Measurements from ENCODE around the gene PCAT6.
"Not testable (repeated sequence)": the region's sequence is repeated elsewhere in the genome, so short reads cannot be mapped to it uniquely, and the experiment has no call there.

PCAT6 gene

GRCh38 chr1:202815120-202815519 is 4.4 kb downstream of the PCAT6 start:
- H3K4me3 ChIP-seq (ENCODE audit: low read depth, low read length), result no peak overlapping the region
- TF ChIP-seq CTCF (IDR thresholded peaks at IDR 0.05; ENCODE audit: low read depth, low read length, missing control alignments), result no peak
- DNase-seq (ENCODE audit: low read depth), result no peak

- no peak for DNase-seq (ENCODE audit: low read depth)
- no peak for TF ChIP-seq CTCF (IDR thresholded peaks at IDR 0.05; ENCODE audit: low read depth, low read length, missing control alignments)
- no peak overlapping the region for H3K4me3 ChIP-seq (ENCODE audit: low read depth, low read length)
Observed at GRCh38 chr1:202818819-202819218, 8.1 kb downstream of the PCAT6 start.

- no peak for DNase-seq (ENCODE audit: low read depth)
- H3K4me3 ChIP-seq (ENCODE audit: low read depth, low read length), result no peak overlapping the region
- no peak for TF ChIP-seq CTCF (IDR thresholded peaks at IDR 0.05; ENCODE audit: low read depth, low read length, missing control alignments)
Observed at GRCh38 chr1:202821467-202821866, 10.7 kb downstream of the PCAT6 start.

GRCh38 chr1:202825748-202826147 is 15.0 kb downstream of the PCAT6 start:
- no peak overlapping the region for H3K4me3 ChIP-seq (ENCODE audit: low read depth, low read length)
- no peak for DNase-seq (ENCODE audit: low read depth)
- TF ChIP-seq CTCF (IDR thresholded peaks at IDR 0.05; ENCODE audit: low read depth, low read length, missing control alignments), result no peak

- DNase-seq (ENCODE audit: low read depth); H3K4me3 ChIP-seq (ENCODE audit: low read depth, low read length): not testable (repeated sequence)
Observed at GRCh38 chr1:202829223-202829622, 18.5 kb downstream of the PCAT6 start.

GRCh38 chr1:202831906-202832305 is 21.2 kb downstream of the PCAT6 start:
- DNase-seq (ENCODE audit: low read depth), result no peak
- no peak for TF ChIP-seq CTCF (IDR thresholded peaks at IDR 0.05; ENCODE audit: low read depth, low read length, missing control alignments)
- H3K4me3 ChIP-seq (ENCODE audit: low read depth, low read length), result no peak overlapping the region

- no peak for TF ChIP-seq CTCF (IDR thresholded peaks at IDR 0.05; ENCODE audit: low read depth, low read length, missing control alignments)
- no peak for DNase-seq (ENCODE audit: low read depth)
- H3K4me3 ChIP-seq (ENCODE audit: low read depth, low read length), result no peak overlapping the region
Observed at GRCh38 chr1:202834771-202835547, 24.2 kb downstream of the PCAT6 start.

Measured in GM12864 (cell line).